ENCODE data around the gene MEIOB.
"Not testable (repeated sequence)": the region's sequence is repeated elsewhere in the genome, so short reads cannot be mapped to it uniquely, and the experiment has no call there.

The MEIOB gene

GRCh38 chr16:1815461-1815860 is 56.5 kb downstream of the MEIOB start:
- no peak for DNase-seq (ENCODE audit: low spot score)

GRCh38 chr16:1812732-1813163 is 59.2 kb downstream of the MEIOB start:
- peak; percentile 66 for DNase-seq (ENCODE audit: low spot score)

- no peak for DNase-seq (ENCODE audit: low spot score)
These were observed 61.4 kb downstream of the MEIOB start for GRCh38 chr16:1810536-1810935.

GRCh38 chr16:1810106-1810505 is 61.9 kb downstream of the MEIOB start:
- DNase-seq (ENCODE audit: low spot score) = no peak

- no peak for DNase-seq (ENCODE audit: low spot score)
These were observed 62.6 kb downstream of the MEIOB start for GRCh38 chr16:1809281-1809801.

- DNase-seq (ENCODE audit: low spot score) = no peak
These were observed 63.3 kb downstream of the MEIOB start for GRCh38 chr16:1808691-1809090.

GRCh38 chr16:1807626-1808025 is 64.3 kb downstream of the MEIOB start:
- no peak for DNase-seq (ENCODE audit: low spot score)

- no peak for DNase-seq (ENCODE audit: low spot score)
These were observed 71.3 kb downstream of the MEIOB start for GRCh38 chr16:1800701-1801100.

GRCh38 chr16:1799263-1799662 is 72.7 kb downstream of the MEIOB start:
- not testable (repeated sequence) for DNase-seq (ENCODE audit: low spot score)

- no peak for DNase-seq (ENCODE audit: low spot score)
These were observed 76.9 kb downstream of the MEIOB start for GRCh38 chr16:1794908-1795666.

GRCh38 chr16:1794221-1794871 is 77.6 kb downstream of the MEIOB start:
- no peak for DNase-seq (ENCODE audit: low spot score)

GRCh38 chr16:1793578-1794220 is 78.3 kb downstream of the MEIOB start, which contains the start of gene IGFALS:
Gene IGFALS, minus strand, starts transcription at chr16:1793705. Its CDS starts 53 bp downstream, at chr16:1793652.
- DNase-seq (ENCODE audit: low spot score) = no peak

GRCh38 chr16:1792836-1793577 is 79.0 kb downstream of the MEIOB start:
- DNase-seq (ENCODE audit: low spot score) = no peak

GRCh38 chr16:1791943-1792812 is 79.8 kb downstream of the MEIOB start:
- DNase-seq (ENCODE audit: low spot score) = no peak

- DNase-seq (ENCODE audit: low spot score) = no peak
These were observed 80.6 kb downstream of the MEIOB start for GRCh38 chr16:1791256-1791942.

GRCh38 chr16:1790611-1791255 is 81.2 kb downstream of the MEIOB start:
- peak; percentile 58 for DNase-seq (ENCODE audit: low spot score)

- DNase-seq (ENCODE audit: low spot score) = no peak
These were observed 81.7 kb downstream of the MEIOB start for GRCh38 chr16:1790261-1790610.

- DNase-seq (ENCODE audit: low spot score) = no peak
These were observed 82.3 kb downstream of the MEIOB start for GRCh38 chr16:1789643-1790045.

- no peak for DNase-seq (ENCODE audit: low spot score)
These were observed 83.3 kb downstream of the MEIOB start for GRCh38 chr16:1788708-1789100.

GRCh38 chr16:1788095-1788707 is 83.8 kb downstream of the MEIOB start:
- DNase-seq (ENCODE audit: low spot score) = no peak
